Measurements from ENCODE around the gene SUSD1.

DNA sequence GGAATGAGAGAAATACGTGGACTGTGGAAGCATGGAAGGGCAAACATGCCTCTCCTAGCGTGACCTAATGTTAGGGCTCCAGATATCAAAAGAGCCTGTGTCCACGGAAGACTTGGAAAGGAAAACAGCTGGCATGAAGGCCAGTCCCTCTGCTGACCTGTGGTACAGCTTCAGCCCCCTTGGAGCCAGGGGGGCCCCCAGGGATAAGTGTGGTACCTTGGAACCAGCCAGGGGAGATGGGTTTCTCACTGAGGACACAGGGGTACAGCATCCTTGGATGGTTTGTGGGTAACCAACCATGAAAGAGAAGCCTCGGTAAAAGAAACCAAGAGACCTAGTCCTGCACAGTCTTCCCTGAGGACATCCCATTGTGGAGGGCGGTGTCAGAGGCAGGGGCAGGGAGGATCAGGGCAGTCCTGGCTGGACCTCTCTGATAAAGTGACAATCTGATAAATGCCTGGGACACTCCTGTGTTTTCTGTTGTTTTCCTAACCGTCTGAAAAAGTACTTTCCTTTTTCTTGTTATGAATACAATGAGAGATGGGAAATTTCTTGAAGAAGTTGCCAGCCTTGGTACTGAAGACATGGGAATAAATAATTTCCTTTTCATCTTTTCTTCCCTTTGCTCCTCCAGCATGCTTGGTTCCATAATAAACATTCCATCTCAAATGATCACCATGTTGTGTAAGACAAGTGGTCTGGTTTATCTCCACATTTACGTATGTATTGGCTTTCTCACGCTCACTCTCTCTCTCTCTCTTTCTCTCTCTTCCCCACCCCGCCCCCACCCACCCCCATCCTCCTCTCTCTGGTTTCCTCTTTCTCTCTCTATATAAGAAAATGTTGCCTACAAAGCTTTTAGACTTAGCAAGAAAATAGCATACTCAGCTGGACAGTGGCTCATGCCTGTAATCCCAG is 102.1 kb downstream of the SUSD1 start:
- TF ChIP-seq, protein P1, sequence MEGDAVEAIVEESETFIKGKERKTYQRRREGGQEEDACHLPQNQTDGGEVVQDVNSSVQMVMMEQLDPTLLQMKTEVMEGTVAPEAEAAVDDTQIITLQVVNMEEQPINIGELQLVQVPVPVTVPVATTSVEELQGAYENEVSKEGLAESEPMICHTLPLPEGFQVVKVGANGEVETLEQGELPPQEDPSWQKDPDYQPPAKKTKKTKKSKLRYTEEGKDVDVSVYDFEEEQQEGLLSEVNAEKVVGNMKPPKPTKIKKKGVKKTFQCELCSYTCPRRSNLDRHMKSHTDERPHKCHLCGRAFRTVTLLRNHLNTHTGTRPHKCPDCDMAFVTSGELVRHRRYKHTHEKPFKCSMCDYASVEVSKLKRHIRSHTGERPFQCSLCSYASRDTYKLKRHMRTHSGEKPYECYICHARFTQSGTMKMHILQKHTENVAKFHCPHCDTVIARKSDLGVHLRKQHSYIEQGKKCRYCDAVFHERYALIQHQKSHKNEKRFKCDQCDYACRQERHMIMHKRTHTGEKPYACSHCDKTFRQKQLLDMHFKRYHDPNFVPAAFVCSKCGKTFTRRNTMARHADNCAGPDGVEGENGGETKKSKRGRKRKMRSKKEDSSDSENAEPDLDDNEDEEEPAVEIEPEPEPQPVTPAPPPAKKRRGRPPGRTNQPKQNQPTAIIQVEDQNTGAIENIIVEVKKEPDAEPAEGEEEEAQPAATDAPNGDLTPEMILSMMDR (IDR thresholded peaks at IDR 0.05) = no peak
- TF ChIP-seq POLR2AphosphoS5 (IDR thresholded peaks at IDR 0.05; ENCODE audit: low read depth, low read length) = no peak
- no peak for TF ChIP-seq TCF7L2 (IDR thresholded peaks at IDR 0.05; ENCODE audit: low read depth, low read length)
- TF ChIP-seq SIN3A (IDR thresholded peaks at IDR 0.05; ENCODE audit: borderline replicate concordance, insufficient read depth, low read depth, low read length) = no peak
- TF ChIP-seq, protein P2, sequence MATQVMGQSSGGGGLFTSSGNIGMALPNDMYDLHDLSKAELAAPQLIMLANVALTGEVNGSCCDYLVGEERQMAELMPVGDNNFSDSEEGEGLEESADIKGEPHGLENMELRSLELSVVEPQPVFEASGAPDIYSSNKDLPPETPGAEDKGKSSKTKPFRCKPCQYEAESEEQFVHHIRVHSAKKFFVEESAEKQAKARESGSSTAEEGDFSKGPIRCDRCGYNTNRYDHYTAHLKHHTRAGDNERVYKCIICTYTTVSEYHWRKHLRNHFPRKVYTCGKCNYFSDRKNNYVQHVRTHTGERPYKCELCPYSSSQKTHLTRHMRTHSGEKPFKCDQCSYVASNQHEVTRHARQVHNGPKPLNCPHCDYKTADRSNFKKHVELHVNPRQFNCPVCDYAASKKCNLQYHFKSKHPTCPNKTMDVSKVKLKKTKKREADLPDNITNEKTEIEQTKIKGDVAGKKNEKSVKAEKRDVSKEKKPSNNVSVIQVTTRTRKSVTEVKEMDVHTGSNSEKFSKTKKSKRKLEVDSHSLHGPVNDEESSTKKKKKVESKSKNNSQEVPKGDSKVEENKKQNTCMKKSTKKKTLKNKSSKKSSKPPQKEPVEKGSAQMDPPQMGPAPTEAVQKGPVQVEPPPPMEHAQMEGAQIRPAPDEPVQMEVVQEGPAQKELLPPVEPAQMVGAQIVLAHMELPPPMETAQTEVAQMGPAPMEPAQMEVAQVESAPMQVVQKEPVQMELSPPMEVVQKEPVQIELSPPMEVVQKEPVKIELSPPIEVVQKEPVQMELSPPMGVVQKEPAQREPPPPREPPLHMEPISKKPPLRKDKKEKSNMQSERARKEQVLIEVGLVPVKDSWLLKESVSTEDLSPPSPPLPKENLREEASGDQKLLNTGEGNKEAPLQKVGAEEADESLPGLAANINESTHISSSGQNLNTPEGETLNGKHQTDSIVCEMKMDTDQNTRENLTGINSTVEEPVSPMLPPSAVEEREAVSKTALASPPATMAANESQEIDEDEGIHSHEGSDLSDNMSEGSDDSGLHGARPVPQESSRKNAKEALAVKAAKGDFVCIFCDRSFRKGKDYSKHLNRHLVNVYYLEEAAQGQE (IDR thresholded peaks at IDR 0.05; ENCODE audit: insufficient read depth in 1 of 2, low read depth in 2 of 2, low read length in 1 of 2) = no peak
